Neural cell (in vitro differentiated cells): Measurements from ENCODE around the gene ARL14EPL.

Experiments
- CTCF ChIP-seq: fragments of 450-650 bp; IDR thresholded peaks from 2 replicates; pipeline ENCODE4 v1.5.1; 2014; ENCODE audit warnings: antibody characterized with exemption, mild to moderate bottlenecking, moderate library complexity; ENCODE audit not compliant: poor library complexity, severe bottlenecking
- EP300 ChIP-seq: fragments of 450-650 bp; conservative IDR thresholded peaks from 2 replicates; pipeline ENCODE4 v1.6.1; 2014; ENCODE audit warnings: antibody characterized with exemption, mild to moderate bottlenecking, moderate library complexity; ENCODE audit not compliant: poor library complexity, severe bottlenecking
- EZH2 ChIP-seq: fragments of 200-600, 300-800 bp; shearing (Covaris generic), sonication (generic); IDR thresholded peaks from 2 replicates; pipeline ENCODE4 v1.6.1; 2014; ENCODE audit warnings: antibody characterized with exemption, low read length, borderline replicate concordance, mild to moderate bottlenecking; ENCODE audit not compliant: insufficient read depth, poor library complexity, severe bottlenecking
- MXI1 ChIP-seq: fragments of 450-650 bp; conservative IDR thresholded peaks from 2 replicates; pipeline ENCODE4 v1.6.1; 2014; ENCODE audit warnings: antibody characterized with exemption, mild to moderate bottlenecking; ENCODE audit not compliant: poor library complexity, severe bottlenecking
- POLR2AphosphoS5 ChIP-seq: IDR thresholded peaks from 2 replicates; pipeline ENCODE4 v1.6.1; 2012
- REST ChIP-seq: IDR thresholded peaks from 2 replicates; pipeline ENCODE4 v1.6.1; 2012; ENCODE audit warnings: borderline replicate concordance
- SMC3 ChIP-seq: fragments of 450-650 bp; conservative IDR thresholded peaks from 2 replicates; pipeline ENCODE4 v1.6.1; 2014; ENCODE audit warnings: antibody characterized with exemption, mild to moderate bottlenecking, moderate library complexity; ENCODE audit not compliant: poor library complexity

- TF ChIP-seq EP300 (no peak), CTCF (no peak), REST (no peak), POLR2AphosphoS5 (no peak), MXI1 (no peak), EZH2 (no peak), SMC3 (no peak)
These were observed 66.7 kb downstream of the ARL14EPL start for GRCh38 chr5:116098998-116099397.
